HT1080 (cell line): Measurements from ENCODE around the gene XG. TPM values are rescaled to one million over a fixed set of nuclear protein-coding genes. Genes with fewer than 3 reads are reported as not detected.

Experiments
- total RNA-seq: library from RNA; depleted of rRNA; stranded (reverse); fragments of >200 nt; shearing (Covaris generic); gene quantifications from 2 replicates; pipeline ENCODE4 v1.2.3, GENCODE V29; 2014; rRNA removed

Gene XG
- total RNA-seq, 1 experiment from 2014 or later, result not detected

Other genes with a start within 250 kb of the XG start
- gene CD99, start 60.7 kb upstream of the XG start, total RNA-seq, result 223 and 276 TPM in 2 replicates
- gene GYG2, start 76.9 kb downstream of the XG start, total RNA-seq, result not detected in 2 replicates
- 1.0 and 5.1 TPM in 2 replicates for gene ARSD, start 177.3 kb downstream of the XG start, total RNA-seq